Activated T-cell treated with anti-CD3 and anti-CD28 coated beads, Interleukin-2, amount 50 U/mL, for 24 hours (primary cell): ENCODE measurements around the gene PLAAT5.

Experiments used
- DNase-seq: peaks from one replicate; pipeline ENCODE4 v3.0.0-alpha.2; 2020
- H3K27ac Mint-ChIP-seq: 2 replicates; pipeline ENCODE4 v1.8.0; 2020; ENCODE audit warnings: mild to moderate bottlenecking, mixed read lengths
- H3K27me3 Mint-ChIP-seq: 2 replicates; pipeline ENCODE4 v1.8.0; 2020; ENCODE audit warnings: mixed read lengths
- H3K36me3 Mint-ChIP-seq: 2 replicates; pipeline ENCODE4 v1.8.0; 2020; ENCODE audit warnings: low read depth, mixed read lengths
- H3K4me1 Mint-ChIP-seq: 2 replicates; pipeline ENCODE4 v1.8.0; 2020; ENCODE audit warnings: low read depth, mixed read lengths
- H3K4me3 Mint-ChIP-seq: 2 replicates; pipeline ENCODE4 v1.8.0; 2020; ENCODE audit warnings: mild to moderate bottlenecking, moderate library complexity, mixed read lengths
- H3K9me3 Mint-ChIP-seq: 2 replicates; pipeline ENCODE4 v1.8.0; 2020; ENCODE audit warnings: mixed read lengths

The PLAAT5 gene

DNA sequence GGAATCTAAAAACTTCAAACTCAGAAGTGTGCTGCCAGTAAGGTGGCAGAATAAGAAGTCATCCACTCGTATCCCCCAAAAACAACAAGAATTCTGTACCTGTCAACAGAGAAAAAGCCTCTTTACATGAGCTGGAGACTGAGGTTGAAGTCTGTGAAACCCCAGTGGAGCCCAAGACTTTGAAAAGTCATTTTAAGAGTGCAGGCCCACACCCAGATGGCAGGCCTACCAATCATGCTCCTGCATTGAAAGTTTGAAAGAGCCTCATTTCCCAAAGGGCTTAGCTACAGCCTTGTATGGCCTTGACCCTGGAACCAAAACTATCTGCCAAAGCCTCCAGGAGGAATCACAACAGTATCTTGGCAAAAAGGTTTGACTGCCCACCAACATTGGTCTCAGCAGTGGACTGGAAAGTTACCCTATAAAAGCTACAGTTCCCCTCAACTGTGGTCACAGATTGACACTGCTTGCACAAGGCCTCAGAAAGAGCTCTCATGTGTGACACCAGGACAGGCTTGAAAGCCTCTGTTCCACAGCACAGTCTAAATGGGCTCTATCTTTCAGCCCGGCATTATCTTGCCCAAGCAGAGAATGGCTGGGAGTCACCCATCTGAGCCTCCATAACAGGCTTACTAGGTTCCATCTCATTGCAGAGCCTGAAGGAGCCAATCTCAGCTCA, 73.7 kb downstream of the PLAAT5 start:
- Mint-ChIP-seq H3K36me3 (no peaks in the 10 kb centered on the region), H3K4me3 (no peak overlapping the region), H3K27me3 (peaks cover 4% of the 10 kb centered on the region), H3K9me3 (no peaks in the 10 kb centered on the region), H3K4me1 (peaks cover 21% of the 10 kb centered on the region), H3K27ac (no peak overlapping the region)
- DNase-seq: no peak
